HG02885 (cell line): ENCODE data around the gene ADCY3.

ENCODE experiments used
- ATAC-seq: cut with Tn5 transposase; IDR thresholded peaks from one replicate; pipeline ENCODE4 v1.9.1; 2021; ENCODE audit warnings: mild to moderate bottlenecking; ENCODE audit not compliant: unreplicated experiment, poor library complexity

ADCY3 gene

GRCh38 chr2:24926602-24927252, 6.7 kb upstream of the ADCY3 start:
- ATAC-seq, result no peak

GRCh38 chr2:24926220-24926601, 6.2 kb upstream of the ADCY3 start:
- ATAC-seq, result no peak

- ATAC-seq, result no peak
Observed at GRCh38 chr2:24925815-24926214, 5.8 kb upstream of the ADCY3 start.

GRCh38 chr2:24924732-24925131, 4.7 kb upstream of the ADCY3 start:
- no peak for ATAC-seq

GRCh38 chr2:24924266-24924665, 4.2 kb upstream of the ADCY3 start:
- no peak for ATAC-seq

- ATAC-seq, result no peak
Observed at GRCh38 chr2:24923106-24923505, 3.1 kb upstream of the ADCY3 start.

- ATAC-seq, result no peak
Observed at GRCh38 chr2:24922556-24922955, 2.5 kb upstream of the ADCY3 start.

GRCh38 chr2:24920809-24921441, 888 bp upstream of the ADCY3 start:
- ATAC-seq, result no peak

GRCh38 chr2:24919506-24920097, 435 bp downstream of the ADCY3 start:
- ATAC-seq, result peak; percentile 11

GRCh38 chr2:24919037-24919505, 966 bp downstream of the ADCY3 start:
- no peak for ATAC-seq

- no peak for ATAC-seq
Observed at GRCh38 chr2:24918326-24919036, 1.6 kb downstream of the ADCY3 start.

GRCh38 chr2:24917731-24918325, 2.2 kb downstream of the ADCY3 start:
- no peak for ATAC-seq

GRCh38 chr2:24917086-24917485, 3.0 kb downstream of the ADCY3 start:
- ATAC-seq, result peak; percentile 53

- no peak for ATAC-seq
Observed at GRCh38 chr2:24915796-24916195, 4.2 kb downstream of the ADCY3 start.

- ATAC-seq, result no peak
Observed at GRCh38 chr2:24915175-24915574, 4.9 kb downstream of the ADCY3 start.

GRCh38 chr2:24914713-24915112, 5.3 kb downstream of the ADCY3 start:
- no peak for ATAC-seq

- no peak for ATAC-seq
Observed at GRCh38 chr2:24913911-24914310, 6.1 kb downstream of the ADCY3 start.

GRCh38 chr2:24912986-24913385, 7.1 kb downstream of the ADCY3 start:
- ATAC-seq, result no peak

- ATAC-seq, result no peak
Observed at GRCh38 chr2:24912523-24912922, 7.5 kb downstream of the ADCY3 start.

- ATAC-seq, result no peak
Observed at GRCh38 chr2:24910245-24910644, 9.8 kb downstream of the ADCY3 start.
